H9 (cell line): ENCODE results near the gene SNX17. TPM values are rescaled to one million over a fixed set of nuclear protein-coding genes. Genes with fewer than 3 reads are reported as not detected.
"Not testable (repeated sequence)": the region's sequence is repeated elsewhere in the genome, so short reads cannot be mapped to it uniquely, and the experiment has no call there.

Experiments used
- DNase-seq: peaks from one replicate; pipeline ENCODE4 v3.0.0-alpha.2; 2017
- H2AFZ ChIP-seq: one replicate; pipeline ENCODE4 v1.6.1; 2013; ENCODE audit warnings: mild to moderate bottlenecking, low read length, control low read depth, moderate library complexity
- H2AK5ac ChIP-seq: 2 replicates; pipeline ENCODE4 v1.6.1; 2013; ENCODE audit warnings: low read length, control low read depth, mixed read lengths; ENCODE audit not compliant: insufficient read length
- H2BK120ac ChIP-seq: one replicate; pipeline ENCODE4 v1.6.1; 2013; ENCODE audit warnings: low read depth, mild to moderate bottlenecking, low read length, control low read depth, inconsistent platforms; ENCODE audit not compliant: poor library complexity, severe bottlenecking
- H2BK12ac ChIP-seq: 2 replicates; pipeline ENCODE4 v1.6.1; 2013; ENCODE audit warnings: low read length, control low read depth, mixed read lengths, low read depth; ENCODE audit not compliant: insufficient read length
- H2BK15ac ChIP-seq: 2 replicates; pipeline ENCODE4 v1.6.1; 2013; ENCODE audit warnings: low read depth, low read length, control low read depth
- H2BK20ac ChIP-seq: one replicate; pipeline ENCODE4 v1.6.1; 2013; ENCODE audit warnings: low read depth, mild to moderate bottlenecking, low read length, control low read depth, inconsistent platforms; ENCODE audit not compliant: poor library complexity, severe bottlenecking
- H2BK5ac ChIP-seq: 2 replicates; pipeline ENCODE4 v1.6.1; 2013; ENCODE audit warnings: low read length, control low read depth, mixed read lengths; ENCODE audit not compliant: insufficient read length
- H3K14ac ChIP-seq: 2 replicates; pipeline ENCODE4 v1.6.1; 2013; ENCODE audit warnings: low read length, control low read depth; ENCODE audit not compliant: insufficient read depth
- H3K18ac ChIP-seq: 2 replicates; pipeline ENCODE4 v1.6.1; 2013; ENCODE audit warnings: low read depth, mild to moderate bottlenecking, mixed read lengths, low read length, control low read depth; ENCODE audit not compliant: insufficient read length
- H3K23ac ChIP-seq: 2 replicates; pipeline ENCODE4 v1.6.1; 2013; ENCODE audit warnings: low read length, control low read depth, mixed read lengths, low read depth; ENCODE audit not compliant: insufficient read length
- H3K23me2 ChIP-seq: 2 replicates; pipeline ENCODE4 v1.6.1; 2013; ENCODE audit warnings: low read depth, mild to moderate bottlenecking, mixed read lengths, low read length, control low read depth; ENCODE audit not compliant: insufficient read length, poor library complexity, severe bottlenecking
- H3K27ac ChIP-seq: 2 replicates; pipeline ENCODE4 v1.5.1; 2013; ENCODE audit warnings: low read length, control low read depth, mixed read lengths, low read depth; ENCODE audit not compliant: insufficient read length
- H3K27me3 ChIP-seq: 2 replicates; pipeline ENCODE4 v1.6.1; 2013; ENCODE audit warnings: low read length, control low read depth, inconsistent platforms; ENCODE audit not compliant: insufficient read depth
- H3K4ac ChIP-seq: 2 replicates; pipeline ENCODE4 v1.6.1; 2013; ENCODE audit warnings: low read depth, mild to moderate bottlenecking, control low read depth, inconsistent platforms, low read length, moderate library complexity
- H3K4me1 ChIP-seq: 2 replicates; pipeline ENCODE4 v1.6.1; 2013; ENCODE audit warnings: low read length, control low read depth, inconsistent platforms; ENCODE audit not compliant: insufficient read depth
- H3K4me2 ChIP-seq: 2 replicates; pipeline ENCODE4 v1.6.1; 2013; ENCODE audit warnings: low read length, control low read depth, mixed read lengths; ENCODE audit not compliant: insufficient read length, insufficient read depth
- H3K56ac ChIP-seq: 2 replicates; pipeline ENCODE4 v1.6.1; 2013; ENCODE audit warnings: low read depth, mild to moderate bottlenecking, mixed read lengths, low read length, control low read depth; ENCODE audit not compliant: insufficient read length
- H3K79me1 ChIP-seq: 2 replicates; pipeline ENCODE4 v1.6.1; 2013; ENCODE audit warnings: low read depth, mild to moderate bottlenecking, moderate library complexity, low read length, control low read depth, inconsistent platforms; ENCODE audit not compliant: insufficient read depth, poor library complexity, severe bottlenecking
- H3K79me2 ChIP-seq: 2 replicates; pipeline ENCODE4 v1.6.1; 2013; ENCODE audit warnings: low read length, control low read depth, inconsistent platforms; ENCODE audit not compliant: insufficient read depth
- H3K9ac ChIP-seq: 2 replicates; pipeline ENCODE4 v1.6.1; 2013; ENCODE audit warnings: low read length, control low read depth, mixed read lengths; ENCODE audit not compliant: insufficient read length; ENCODE audit errors: extremely low read depth
- H3K9me3 ChIP-seq: one replicate; pipeline ENCODE4 v1.6.1; 2013; ENCODE audit warnings: low read depth, low read length, inconsistent platforms; ENCODE audit not compliant: control insufficient read depth
- H3T11ph ChIP-seq: one replicate; pipeline ENCODE4 v1.6.1; 2013; ENCODE audit warnings: mild to moderate bottlenecking, low read length, control low read depth, inconsistent platforms
- H4K20me1 ChIP-seq: one replicate; pipeline ENCODE4 v1.6.1; 2013; ENCODE audit not compliant: control insufficient read depth, insufficient read length, insufficient read depth
- H4K5ac ChIP-seq: 2 replicates; pipeline ENCODE4 v1.6.1; 2013; ENCODE audit warnings: low read depth, mild to moderate bottlenecking, mixed read lengths, low read length, control low read depth; ENCODE audit not compliant: insufficient read length
- H4K8ac ChIP-seq: replicated peaks from 2 replicates; pipeline ENCODE4 v1.6.1; 2013; ENCODE audit warnings: low read length, control low read depth, mixed read lengths, low read depth; ENCODE audit not compliant: insufficient read length
- H4K91ac ChIP-seq: 2 replicates; pipeline ENCODE4 v1.6.1; 2013; ENCODE audit warnings: low read depth, mild to moderate bottlenecking, moderate library complexity, mixed read lengths, low read length, control low read depth; ENCODE audit not compliant: insufficient read length
- H3K27ac Mint-ChIP-seq, 3 experiments: 2 replicates in 2 of 3; 3 replicates in 1 of 3; pipeline ENCODE4 v1.8.0; 2020 to 2021; ENCODE audit warnings: mixed read lengths in 3 of 3, mild to moderate bottlenecking in 1 of 3, moderate library complexity in 1 of 3
- H3K27me3 Mint-ChIP-seq: 2 replicates; pipeline ENCODE4 v1.8.0; 2021; ENCODE audit warnings: low read depth, mild to moderate bottlenecking, moderate library complexity, mixed read lengths
- H3K36me3 Mint-ChIP-seq, 3 experiments: 2 replicates in 2 of 3; 3 replicates in 1 of 3; pipeline ENCODE4 v1.8.0; 2020 to 2021; ENCODE audit warnings: low read depth in 3 of 3, mixed read lengths in 3 of 3; ENCODE audit not compliant: insufficient read depth in 1 of 3
- H3K4me1 Mint-ChIP-seq, 2 experiments: 2 replicates each; pipeline ENCODE4 v1.8.0; 2020; ENCODE audit warnings: mixed read lengths in 2 of 2
- H3K4me3 Mint-ChIP-seq, 2 experiments: 2 replicates in 1 of 2; 3 replicates in 1 of 2; pipeline ENCODE4 v1.8.0; 2020 to 2021; ENCODE audit warnings: mild to moderate bottlenecking in 2 of 2, mixed read lengths in 2 of 2, moderate library complexity in 1 of 2
- H3K9me3 Mint-ChIP-seq, 2 experiments: 2 replicates in 1 of 2; 3 replicates in 1 of 2; pipeline ENCODE4 v1.8.0; 2020; ENCODE audit warnings: mild to moderate bottlenecking in 2 of 2, mixed read lengths in 2 of 2, moderate library complexity in 1 of 2
- WGBS: extraction: QIAGEN DNeasy Blood & Tissue Kit; methylation state at CpG from one replicate; pipeline ENCODE4 v1.1.7; 2013; ENCODE audit warnings: missing lambda C conversion rate, low lambda C conversion rate, mixed read lengths; ENCODE audit not compliant: insufficient read length; ENCODE audit errors: extremely low coverage; 5-methylcytosine and 5-hydroxymethylcytosine counted together
- total RNA-seq: library from RNA; stranded (reverse); gene quantifications from 2 replicates; pipeline ENCODE4 v1.2.1, GENCODE V29; 2021
- TF ChIP-seq, protein P1 (sequence below): fragments of 200-600 bp; sonication (generic); conservative IDR thresholded peaks from 3 replicates; pipeline ENCODE4 v1.8.0; 2021; ENCODE audit warnings: antibody characterized with exemption, mild to moderate bottlenecking

The SNX17 gene
- total RNA-seq, 1 experiment from 2014 or later, result 81.1 TPM

DNA sequence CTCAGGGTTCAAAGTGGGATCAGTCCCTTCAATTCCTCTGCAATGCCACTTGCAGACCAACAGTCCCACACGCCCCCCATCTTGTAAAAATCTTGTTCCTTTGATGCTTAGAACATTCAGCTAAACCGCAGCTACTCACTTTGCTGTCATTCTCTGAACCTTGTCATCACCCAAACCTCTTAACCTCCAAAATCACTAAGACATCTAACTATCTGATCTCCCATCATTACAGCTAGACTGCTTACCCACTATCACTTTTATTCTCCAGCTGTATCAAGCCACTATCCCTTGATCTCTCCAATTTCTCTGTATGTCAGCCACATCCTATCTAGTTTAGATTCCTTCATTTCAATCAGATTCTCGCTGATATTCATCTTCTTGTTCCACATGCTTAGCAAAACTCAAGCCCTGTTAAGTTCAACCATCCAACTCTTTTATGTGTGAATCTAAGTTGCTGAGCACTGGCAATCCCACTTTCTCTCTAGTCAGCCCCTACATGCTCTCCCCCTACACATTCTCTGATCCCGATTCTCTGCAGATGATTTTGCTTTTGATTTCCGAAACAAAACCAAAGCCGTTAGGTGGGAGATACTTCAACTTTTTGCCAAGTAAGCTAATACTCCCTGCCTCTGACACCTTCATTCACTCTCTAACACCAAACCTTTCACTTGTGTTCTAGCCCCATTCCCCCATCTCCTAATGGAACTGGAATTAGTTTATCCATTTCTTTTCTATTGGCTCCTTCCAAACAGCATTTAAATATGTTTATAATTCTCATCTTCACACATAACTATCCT is 18.4 kb upstream of the SNX17 start:
- Histone ChIP-seq H2AK5ac (no peak overlapping the region), H3K79me2 (peaks cover 45% of the 10 kb centered on the region; the same call in 1 of the 2 replicates), H3K4ac (no peak overlapping the region), H3K14ac (no peak overlapping the region), H3T11ph (no peak overlapping the region), H2BK12ac (no peak overlapping the region), H3K4me1 (peaks cover 2% of the 10 kb centered on the region; the same call in 1 of the 2 replicates), H3K23me2 (no peaks in the 10 kb centered on the region), H3K56ac (no peak overlapping the region), H4K20me1 (peaks cover 4% of the 10 kb centered on the region), H2BK15ac (no peak overlapping the region), H4K8ac (no peak overlapping the region), H3K9ac (no peak overlapping the region), H3K27ac (no peak overlapping the region), H3K18ac (no peak overlapping the region), H3K79me1 (peaks cover 6% of the 10 kb centered on the region), H3K23ac (no peak overlapping the region), H2AFZ (no peak overlapping the region), H2BK120ac (no peak overlapping the region), H4K5ac (no peak overlapping the region), H3K9me3 (no peaks in the 10 kb centered on the region), H3K4me2 (no peak overlapping the region), H3K27me3 (no peaks in the 10 kb centered on the region), H4K91ac (no peak overlapping the region), H2BK20ac (no peak overlapping the region), H2BK5ac (no peak overlapping the region)
- DNase-seq, result no peak
- TF ChIP-seq, protein P1, sequence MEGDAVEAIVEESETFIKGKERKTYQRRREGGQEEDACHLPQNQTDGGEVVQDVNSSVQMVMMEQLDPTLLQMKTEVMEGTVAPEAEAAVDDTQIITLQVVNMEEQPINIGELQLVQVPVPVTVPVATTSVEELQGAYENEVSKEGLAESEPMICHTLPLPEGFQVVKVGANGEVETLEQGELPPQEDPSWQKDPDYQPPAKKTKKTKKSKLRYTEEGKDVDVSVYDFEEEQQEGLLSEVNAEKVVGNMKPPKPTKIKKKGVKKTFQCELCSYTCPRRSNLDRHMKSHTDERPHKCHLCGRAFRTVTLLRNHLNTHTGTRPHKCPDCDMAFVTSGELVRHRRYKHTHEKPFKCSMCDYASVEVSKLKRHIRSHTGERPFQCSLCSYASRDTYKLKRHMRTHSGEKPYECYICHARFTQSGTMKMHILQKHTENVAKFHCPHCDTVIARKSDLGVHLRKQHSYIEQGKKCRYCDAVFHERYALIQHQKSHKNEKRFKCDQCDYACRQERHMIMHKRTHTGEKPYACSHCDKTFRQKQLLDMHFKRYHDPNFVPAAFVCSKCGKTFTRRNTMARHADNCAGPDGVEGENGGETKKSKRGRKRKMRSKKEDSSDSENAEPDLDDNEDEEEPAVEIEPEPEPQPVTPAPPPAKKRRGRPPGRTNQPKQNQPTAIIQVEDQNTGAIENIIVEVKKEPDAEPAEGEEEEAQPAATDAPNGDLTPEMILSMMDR, result no peak
- Mint-ChIP-seq H3K27ac (peak overlapping the region in 2 of 3 experiments; percentile 1 to 25; a peak in 3 of 7 replicates), H3K4me1 (peaks cover 12 to 31% of the 10 kb centered on the region in 2 experiments), H3K27me3 (no peaks in the 10 kb centered on the region), H3K9me3 (peaks cover 2 to 6% of the 10 kb centered on the region in 2 experiments; a peak in 4 of 5 replicates), H3K36me3 (peaks cover 5 to 23% (median 14%) of the 10 kb centered on the region in 3 experiments), H3K4me3 (no peak overlapping the region)
- WGBS, result no CpG with 5 or more reads among the region's 6 CpGs

DNA sequence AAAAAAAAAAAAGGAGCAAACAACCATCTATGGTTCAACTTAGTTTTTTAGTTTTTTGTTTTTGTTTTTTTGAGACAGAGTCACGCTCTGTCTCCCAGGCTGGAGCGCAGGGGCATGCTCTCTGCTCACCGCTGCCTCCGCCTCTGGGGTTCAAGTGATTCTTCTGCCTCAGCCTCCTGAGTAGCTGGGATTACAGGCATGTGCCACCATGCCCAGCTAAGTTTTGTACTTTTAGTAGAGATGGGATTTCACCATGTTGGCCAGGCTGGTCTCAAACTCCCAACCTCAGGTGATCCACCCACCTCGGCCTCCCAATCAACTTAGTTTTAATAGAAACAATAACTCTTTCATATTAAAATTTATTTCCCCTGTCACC is 17.0 kb upstream of the SNX17 start:
- Mint-ChIP-seq H3K36me3 (peaks cover 13 to 24% (median 22%) of the 10 kb centered on the region in 3 experiments), H3K4me3 (peak overlapping the region in 1 of 2 experiments; percentile 68; a peak in 2 of 5 replicates), H3K4me1 (peaks cover 16 to 40% of the 10 kb centered on the region in 2 experiments), H3K27ac (peak overlapping the region in 2 of 3 experiments; percentile 46 to 71; a peak in 2 of 7 replicates), H3K9me3 (peaks cover 9 to 12% of the 10 kb centered on the region in 2 experiments; a peak in 4 of 5 replicates)
- no CpG with 5 or more reads among the region's 5 CpGs for WGBS
- H3K27me3 ChIP-seq, H3K9ac ChIP-seq, H3K56ac ChIP-seq, H2BK15ac ChIP-seq, H3K18ac ChIP-seq, H3K27ac ChIP-seq, H4K5ac ChIP-seq, H4K20me1 ChIP-seq, H3K4me1 ChIP-seq, DNase-seq, H2AFZ ChIP-seq, H4K91ac ChIP-seq, H3T11ph ChIP-seq, H3K23ac ChIP-seq, H2BK5ac ChIP-seq, H2BK20ac ChIP-seq, H3K23me2 ChIP-seq, H3K9me3 ChIP-seq, H2BK120ac ChIP-seq, H3K27me3 Mint-ChIP-seq, H4K8ac ChIP-seq, H3K14ac ChIP-seq, H3K4ac ChIP-seq, H3K79me1 ChIP-seq, H2AK5ac ChIP-seq, H2BK12ac ChIP-seq, H3K4me2 ChIP-seq: not testable (repeated sequence)
- peaks cover 39% of the 10 kb centered on the region; the same call in 1 of the 2 replicates for H3K79me2 ChIP-seq
